GM19328 (cell line): Measurements from ENCODE around the gene TCEANC.
"Not testable (repeated sequence)": the region's sequence is repeated elsewhere in the genome, so short reads cannot be mapped to it uniquely, and the experiment has no call there.

Experiments
- ATAC-seq: cut with Tn5 transposase; IDR thresholded peaks from one replicate; pipeline ENCODE4 v1.9.1; 2021; ENCODE audit warnings: mild to moderate bottlenecking, moderate library complexity; ENCODE audit not compliant: unreplicated experiment

TCEANC gene, protein sequence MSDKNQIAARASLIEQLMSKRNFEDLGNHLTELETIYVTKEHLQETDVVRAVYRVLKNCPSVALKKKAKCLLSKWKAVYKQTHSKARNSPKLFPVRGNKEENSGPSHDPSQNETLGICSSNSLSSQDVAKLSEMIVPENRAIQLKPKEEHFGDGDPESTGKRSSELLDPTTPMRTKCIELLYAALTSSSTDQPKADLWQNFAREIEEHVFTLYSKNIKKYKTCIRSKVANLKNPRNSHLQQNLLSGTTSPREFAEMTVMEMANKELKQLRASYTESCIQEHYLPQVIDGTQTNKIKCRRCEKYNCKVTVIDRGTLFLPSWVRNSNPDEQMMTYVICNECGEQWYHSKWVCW

DNA sequence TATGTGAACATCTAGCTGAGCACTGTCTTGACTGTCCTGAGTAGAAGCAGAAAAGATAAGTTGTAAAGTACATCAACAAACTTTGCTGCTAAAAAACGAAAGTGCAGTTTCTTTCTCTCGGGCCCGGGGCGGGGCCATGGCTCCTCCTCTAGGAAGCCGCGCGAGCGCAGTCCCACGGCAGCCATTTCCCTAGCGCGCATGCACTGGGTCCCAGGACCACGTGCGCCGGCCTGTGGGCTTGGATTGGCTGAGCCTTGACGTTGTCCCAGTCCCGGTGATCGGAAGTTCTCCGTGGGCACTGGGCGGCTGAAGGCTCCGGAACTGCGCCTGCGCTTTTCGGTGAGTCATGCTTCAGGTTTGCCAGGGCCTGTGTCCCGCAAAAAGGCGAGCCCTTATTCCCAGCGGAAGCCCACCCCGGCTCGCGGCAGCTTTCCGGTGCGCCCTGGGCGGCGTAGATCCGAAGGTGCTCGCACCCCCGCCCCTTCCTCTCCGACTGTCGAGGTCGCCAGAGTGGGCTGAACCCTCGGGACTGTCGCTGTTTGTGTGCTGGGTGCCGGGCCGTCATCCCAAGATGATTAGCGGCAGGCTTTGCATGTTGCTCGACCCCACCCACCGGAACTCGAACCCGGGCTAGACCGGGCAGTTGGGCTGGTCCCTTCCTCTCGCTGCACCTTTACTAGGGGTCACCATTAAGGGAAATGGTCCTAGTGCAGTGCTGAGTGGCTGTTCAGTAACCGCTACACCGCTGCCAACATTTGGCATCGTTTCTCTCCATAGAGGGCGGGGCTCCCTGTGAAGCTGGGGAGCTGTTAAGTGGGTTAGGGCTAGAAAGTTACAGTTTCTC, at the start of gene TCEANC:
TCEANC (plus strand) TSS at position 292 of the 844 bp plus-strand sequence. CDS start 9,368 bp downstream, outside the sequence.
- peak; percentile 91 for ATAC-seq

DNA sequence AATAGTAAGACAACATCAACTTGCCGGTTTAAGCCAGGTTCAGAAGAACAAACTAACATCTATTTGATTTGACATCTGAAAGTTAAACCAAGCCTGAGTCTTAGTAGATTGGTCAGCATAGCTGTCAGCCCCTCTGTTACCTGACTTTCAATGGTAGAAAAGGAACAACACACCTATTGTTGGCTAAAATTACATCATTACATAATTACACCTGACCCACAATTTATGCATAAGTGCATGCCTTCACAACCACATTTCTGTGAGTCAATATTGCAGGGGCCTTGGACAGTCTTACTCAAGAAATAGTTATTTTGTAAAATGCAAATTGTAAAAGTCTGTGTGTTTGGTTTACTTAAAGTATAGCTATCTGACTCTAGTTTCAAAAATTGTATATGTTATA, 47.3 kb upstream of the TCEANC start:
- ATAC-seq: no peak

DNA sequence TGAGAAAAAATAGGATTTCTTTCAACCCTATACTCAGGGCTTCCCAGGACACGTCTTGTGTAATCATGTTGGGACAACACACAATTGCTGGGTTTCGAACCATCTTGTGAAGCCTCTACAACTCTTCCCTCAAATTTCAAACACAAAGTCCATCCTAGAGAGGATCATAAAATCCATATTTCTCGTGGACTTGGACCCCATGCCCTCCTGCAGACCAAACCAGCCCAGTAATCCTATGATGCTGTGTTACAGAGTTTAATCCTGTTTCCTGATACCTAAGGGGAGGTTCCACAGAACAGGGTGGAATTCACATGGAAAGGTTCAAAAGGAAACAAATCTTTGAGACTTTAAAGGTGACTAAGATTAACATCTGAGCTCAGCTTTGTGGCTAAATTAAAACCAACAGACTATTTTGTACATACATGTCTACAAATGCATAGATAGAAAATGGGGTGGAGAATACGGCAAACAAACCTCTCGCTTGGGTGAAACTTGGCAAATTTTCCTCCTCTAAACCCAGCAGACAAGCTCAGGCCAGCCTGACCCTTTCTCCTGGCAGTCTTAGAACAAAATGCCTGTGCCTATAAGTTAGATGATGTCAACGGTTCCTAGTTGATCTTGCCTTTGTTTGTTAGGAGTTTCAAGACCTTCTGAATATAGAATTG, 45.5 kb upstream of the TCEANC start:
- no peak for ATAC-seq

DNA sequence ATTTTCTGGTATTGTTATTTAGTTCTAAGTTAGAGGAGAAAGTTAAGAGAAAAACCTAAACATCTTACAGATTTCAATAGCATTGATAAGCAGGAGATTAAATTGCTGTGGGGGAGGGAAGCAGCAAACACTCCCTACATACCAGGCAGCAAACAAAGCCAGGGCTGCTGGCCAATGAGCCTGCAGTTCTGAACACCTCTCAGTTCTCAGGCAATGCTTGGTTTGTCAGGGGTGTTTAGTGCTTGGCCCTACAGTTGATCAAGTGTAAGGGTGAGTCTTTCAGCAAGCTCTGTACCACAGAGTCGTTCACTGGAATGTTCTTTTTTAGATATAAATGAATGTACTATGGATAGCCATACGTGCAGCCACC, 45.0 kb upstream of the TCEANC start:
- ATAC-seq: no peak

DNA sequence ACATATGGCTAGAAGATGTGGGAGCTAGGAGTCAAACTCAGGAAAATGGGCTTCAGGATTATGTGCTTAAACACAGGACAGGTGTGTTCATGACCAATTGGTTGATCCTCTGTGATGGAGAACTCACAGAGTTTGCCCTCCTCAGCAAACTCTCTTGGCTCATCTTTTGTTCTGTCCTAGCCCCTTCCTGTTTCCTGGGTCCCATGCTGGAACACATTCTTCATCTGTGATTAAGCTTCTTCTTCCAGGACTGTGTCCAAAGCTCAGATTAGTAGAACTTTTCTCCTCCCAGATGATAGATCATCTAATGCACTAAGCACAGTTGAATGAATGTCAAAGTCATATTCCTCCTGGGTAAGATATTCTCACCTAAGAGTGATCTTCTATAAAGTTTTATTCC, 38.8 kb upstream of the TCEANC start:
- ATAC-seq: no peak

DNA sequence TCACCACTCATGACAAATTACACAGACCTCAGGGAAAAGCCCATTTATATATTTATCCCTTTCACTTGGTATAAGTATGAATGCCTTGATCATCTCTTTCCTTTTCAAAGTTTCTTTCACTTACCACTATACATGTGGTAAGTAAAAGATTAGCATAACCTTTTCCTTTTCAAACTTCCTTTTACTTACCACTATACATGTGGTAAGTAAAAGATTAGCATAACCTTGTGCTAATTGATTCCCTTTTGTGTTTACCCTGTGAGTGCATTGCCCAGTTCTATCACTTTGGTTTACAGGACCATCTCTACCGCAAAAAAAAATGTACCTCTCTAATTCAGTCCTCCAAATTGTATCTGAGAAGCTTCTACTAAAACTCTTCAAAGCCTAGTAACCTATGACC, 32.7 kb upstream of the TCEANC start:
- no peak for ATAC-seq

DNA sequence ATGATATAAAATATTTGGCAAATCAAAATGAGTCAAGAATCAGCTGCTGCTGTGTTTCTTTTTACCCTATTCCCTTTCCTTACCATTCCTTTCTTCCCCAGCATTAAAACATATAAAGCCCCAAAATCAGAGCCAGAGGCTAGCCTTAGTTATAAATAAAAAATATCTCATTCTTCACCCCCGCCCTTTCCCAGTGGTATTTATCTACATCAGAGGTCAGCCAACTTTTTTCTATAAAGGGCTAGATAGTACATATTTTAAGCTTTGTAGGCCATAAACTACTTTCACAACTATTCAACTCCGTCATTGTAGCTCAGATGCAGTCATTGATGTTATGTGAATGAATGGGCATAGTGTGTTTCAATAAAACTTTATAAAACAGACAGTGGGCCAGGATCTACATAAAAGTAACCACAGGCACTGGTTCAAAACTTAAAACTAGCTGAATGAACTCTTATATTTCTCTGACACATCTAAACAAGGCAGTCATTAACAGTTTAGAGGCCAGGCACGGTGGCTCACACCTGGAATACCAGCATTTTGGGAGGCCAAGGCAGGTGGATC, 30.5 kb upstream of the TCEANC start:
- no peak for ATAC-seq

DNA sequence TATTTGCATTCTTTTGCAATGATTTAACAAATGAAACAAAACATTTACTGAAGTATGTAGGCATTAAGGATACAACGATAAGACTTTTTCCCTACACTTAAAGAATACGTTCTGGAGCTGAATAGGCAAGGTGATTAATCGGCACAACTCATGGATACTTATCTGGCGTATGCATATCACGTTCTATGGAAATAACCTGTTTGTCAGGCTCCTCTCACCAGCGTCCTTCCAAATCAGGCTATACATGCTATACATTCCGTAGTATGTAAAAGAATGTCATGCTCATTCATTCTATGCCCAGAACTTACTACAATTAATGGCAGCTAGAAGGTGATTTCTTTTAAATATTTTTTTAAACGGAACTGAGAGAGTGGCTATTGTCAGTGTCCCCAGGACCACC, 25.6 kb upstream of the TCEANC start:
- ATAC-seq: no peak

DNA sequence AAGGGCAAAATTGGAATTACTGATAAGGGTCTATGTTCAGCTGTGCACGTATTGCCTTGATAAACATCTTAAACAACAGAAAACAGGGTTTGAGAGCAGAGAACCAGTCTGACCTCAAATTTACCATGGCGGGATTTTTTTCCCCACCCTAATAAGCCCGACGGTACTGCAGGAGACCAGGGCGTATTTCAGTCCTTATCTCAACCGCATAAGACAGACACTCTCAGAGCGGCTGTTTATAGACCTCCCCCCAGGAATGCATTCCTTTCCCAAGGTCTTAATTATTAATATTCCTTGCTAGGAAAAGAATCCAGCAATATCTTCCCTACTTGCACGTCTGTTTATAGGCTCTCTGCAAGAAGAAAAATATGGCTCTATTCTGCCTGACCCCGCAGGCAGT, 15.7 kb upstream of the TCEANC start:
- ATAC-seq: not testable (repeated sequence)

DNA sequence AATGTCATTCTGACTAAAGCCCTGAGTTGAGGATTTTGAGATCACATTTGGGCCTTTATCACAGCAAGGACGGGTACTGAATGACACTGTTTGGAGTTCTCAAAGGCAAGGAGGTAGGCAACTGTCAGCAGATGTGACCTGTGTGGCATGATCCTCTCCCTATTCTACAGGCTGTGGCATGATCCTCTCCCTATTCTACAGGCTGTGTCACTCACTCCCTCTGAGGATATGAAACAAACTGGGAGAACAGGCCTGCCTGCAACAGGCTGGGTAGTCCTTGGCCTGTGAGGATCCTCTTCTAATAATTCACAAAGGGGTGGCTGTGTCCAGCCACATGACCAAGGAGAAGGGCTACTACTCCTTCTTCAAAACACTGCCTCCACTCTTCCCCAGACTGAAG, 14.9 kb upstream of the TCEANC start:
- ATAC-seq: no peak

DNA sequence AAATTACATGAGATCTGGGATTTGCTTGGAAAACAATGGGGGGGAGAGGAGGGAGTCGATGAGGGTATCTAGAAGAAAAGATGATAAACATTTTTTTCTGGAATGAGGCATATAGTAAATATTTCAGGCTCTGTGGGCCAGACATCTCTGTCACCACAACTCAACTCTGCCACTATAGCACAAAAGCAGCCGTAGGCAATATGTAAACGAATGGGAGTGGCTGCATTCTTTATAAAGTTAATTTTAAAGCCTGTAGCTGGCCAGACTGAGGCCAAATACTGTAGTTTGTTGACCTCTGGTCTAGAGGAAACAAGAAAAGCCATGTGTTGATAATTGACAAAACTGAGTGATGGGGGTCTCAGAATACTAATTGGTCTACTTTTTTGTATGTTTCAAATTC, 14.1 kb upstream of the TCEANC start:
- no peak for ATAC-seq

DNA sequence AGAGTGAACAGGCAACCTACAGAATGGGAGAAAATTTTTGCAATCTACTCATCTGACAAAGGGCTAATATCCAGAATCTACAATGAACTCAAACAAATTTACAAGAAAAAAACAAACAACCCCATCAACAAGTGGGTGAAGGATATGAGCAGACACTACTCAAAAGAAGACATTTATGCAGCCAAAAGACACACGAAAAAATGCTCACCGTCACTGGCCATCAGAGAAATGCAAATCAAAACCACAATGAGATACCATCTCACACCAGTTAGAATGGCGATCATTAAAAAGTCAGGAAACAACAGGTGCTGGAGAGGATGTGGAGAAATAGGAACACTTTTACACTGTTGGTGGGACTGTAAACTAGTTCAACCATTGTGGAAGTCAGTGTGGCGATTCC, 11.3 kb upstream of the TCEANC start:
- not testable (repeated sequence) for ATAC-seq

DNA sequence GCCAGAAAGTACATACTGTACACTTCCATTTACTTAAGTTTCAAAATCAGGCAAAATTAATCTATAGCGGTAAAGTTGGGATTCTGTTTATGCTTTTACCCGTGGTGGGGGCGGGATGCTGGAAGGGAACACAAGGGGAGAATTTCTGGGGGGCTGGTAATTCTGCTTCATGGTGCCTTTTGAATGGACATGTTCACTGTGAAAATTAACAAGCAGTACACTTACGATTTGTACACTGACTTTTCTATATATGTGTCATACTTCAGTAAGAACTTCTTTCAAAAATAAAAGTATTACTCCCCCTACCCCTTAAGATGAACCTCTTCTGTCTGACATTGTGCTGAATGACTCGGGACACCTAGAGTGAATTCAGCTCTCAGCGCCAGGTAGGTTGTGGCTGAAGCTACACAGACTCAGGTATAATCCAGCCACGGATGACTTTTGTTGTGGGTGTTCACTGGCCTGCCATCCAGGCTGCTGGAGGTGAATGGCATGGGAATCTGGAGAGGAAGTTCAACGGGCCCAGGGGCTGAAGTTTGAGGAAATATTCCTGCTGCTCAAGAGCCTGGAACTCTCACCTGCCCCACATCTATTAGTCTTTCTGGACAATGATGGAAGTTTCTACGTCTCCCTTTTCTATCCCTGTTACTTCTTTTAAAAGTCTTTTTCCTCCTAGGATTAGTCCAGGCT, 7.3 kb upstream of the TCEANC start:
- ATAC-seq: no peak

DNA sequence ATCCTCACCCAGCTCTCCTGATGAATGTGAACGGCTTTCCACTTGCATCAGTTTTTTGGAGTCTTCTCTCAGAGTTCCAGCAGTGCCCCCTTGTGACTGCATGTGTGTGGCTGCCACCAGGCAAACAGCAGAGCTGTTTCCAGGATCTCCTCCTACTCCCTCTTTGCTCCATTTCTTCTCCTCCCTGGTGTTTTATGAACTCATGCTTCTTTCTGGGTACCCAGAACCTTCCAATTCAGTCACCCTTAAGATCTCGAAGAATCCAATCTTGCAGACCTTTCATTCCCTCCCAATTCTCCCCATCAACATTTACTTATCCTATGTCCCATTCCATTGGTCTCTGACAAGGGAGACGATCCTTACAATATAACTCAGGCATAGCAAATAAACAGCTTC, 6.8 kb upstream of the TCEANC start:
- ATAC-seq: no peak

DNA sequence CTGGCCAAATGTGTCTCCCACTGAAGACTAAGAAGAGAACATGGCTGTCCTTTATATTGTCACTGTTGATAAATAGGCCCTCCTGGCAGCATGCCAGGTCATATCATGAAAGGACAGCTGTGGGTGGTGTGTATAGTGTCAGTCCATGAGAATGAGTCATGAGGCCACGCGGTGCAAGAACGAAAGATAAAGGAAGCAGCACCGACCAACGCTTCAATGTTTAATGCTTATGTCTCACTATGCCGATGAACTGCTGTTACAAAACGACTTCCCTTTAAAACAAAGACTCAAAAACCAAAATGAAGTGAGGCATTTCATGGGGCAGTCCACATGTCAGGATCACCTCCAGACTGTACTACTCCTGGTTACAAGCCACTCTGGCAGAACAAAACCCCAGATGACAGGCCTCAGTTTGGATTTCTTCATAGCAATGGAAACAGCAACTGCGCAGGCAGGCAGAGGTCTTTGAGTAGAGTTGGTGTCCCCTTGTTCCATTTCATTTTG, 5.2 kb upstream of the TCEANC start:
- no peak for ATAC-seq

DNA sequence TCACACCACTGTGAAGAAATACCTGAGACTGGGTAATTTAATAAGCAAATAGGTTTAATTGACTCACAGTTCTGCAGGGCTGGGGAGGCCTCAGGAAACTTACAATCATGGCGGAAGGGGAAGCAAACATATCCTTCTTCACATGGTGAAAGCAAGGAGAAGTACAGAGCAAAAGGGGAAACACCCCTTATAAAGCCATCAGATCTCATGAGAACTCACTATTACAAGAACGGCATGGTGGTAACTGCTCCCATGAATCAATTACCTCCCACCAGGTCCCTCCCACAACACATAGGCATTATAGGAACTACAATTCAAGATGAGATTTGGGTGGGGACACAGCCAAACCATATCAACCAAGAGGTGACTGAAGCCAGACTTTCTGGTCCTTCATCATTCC, 4.6 kb upstream of the TCEANC start:
- ATAC-seq: not testable (repeated sequence)

DNA sequence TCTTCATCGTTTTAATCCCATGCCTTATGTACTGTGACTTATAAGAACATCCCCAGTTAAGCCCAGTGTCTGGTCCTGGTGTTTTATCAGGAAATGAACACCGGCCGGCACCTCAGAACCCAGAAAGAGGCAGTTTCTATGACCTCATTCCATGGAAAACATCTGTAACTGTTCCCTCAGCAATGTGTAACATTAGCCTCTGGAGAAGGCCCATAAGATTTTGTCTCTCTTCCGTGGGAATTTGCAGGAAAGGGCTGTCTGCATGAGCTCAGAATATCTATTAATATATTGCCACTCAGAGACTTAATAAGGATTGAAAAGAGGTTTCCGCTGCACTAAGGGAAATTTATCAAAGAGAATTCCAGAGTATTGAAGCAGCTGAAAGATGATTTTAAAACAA, 3.1 kb upstream of the TCEANC start:
- ATAC-seq: no peak

DNA sequence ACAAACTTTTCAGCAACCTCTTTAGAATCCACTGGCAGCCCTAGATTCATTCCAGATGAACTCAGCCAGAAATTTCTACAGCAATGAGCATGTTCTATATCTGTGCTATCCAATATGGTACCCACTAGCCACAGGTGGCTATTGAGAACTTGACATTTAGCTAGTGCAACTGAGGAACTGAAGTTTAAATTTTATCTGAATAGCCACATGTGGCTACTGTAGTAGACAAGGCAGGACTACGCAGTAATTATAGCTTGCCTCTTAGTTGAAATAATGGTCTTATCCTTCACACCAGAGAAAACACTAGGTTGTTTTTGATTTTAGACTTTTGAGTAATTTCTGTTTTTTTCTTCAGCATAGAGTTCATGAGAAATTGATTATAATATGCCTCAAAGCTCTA, 2.6 kb upstream of the TCEANC start:
- no peak for ATAC-seq

DNA sequence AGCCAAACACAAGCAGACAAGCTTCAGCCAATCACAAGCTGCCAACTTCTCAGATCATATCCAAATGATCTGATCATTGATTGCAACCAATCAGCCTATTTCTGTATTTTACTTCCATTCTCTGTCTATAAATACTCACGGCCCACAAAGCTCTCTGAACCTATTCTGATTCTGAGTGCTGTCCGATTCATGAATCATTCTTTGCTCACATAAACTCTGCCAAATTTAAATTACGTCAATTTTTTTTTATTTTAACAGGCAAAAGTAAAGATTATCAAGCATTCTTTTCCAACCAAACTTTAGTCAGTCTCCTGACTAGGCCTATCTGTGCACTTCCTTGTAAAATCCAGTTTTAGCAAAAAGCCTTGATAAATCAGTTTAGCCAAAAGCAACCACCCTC, 1.8 kb upstream of the TCEANC start:
- ATAC-seq: no peak

DNA sequence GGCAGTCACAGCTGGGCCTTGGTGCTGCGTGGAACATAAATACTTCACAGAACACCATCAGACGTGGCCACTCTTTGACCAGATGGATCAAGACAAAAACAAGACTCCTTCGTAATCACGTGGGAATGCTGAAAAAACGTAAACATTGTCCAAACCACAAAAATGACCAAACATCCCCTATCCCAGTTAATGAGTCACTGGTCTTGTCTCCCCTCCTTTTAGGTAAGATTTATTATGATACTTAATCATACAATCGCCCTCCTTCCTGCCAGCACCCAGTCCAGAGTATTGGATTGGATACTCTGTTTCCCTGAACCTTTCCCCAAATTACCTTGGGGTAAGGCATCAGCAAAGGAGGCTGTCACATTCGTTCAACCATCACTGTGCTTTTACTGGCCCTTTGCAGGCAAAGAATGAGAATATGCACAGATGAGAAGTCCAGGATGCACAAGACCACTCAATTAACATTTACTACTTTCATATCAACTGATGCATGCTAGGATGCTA, 601 bp upstream of the TCEANC start:
- ATAC-seq: peak; percentile 2
